GM21367 (cell line): ENCODE measurements around the gene ZBTB7C.

Experiments used
- ATAC-seq: cut with Tn5 transposase; IDR thresholded peaks from one replicate; pipeline ENCODE4 v1.9.1; 2021; ENCODE audit not compliant: unreplicated experiment

ZBTB7C gene

GRCh38 chr18:48131042-48131441 lies 278.1 kb downstream of the ZBTB7C start:
- ATAC-seq: no peak

- no peak for ATAC-seq
Measured at GRCh38 chr18:48129621-48130082, 279.5 kb downstream of the ZBTB7C start.

GRCh38 chr18:48127606-48128005 lies 281.6 kb downstream of the ZBTB7C start:
- no peak for ATAC-seq

GRCh38 chr18:48126240-48126639 lies 282.9 kb downstream of the ZBTB7C start:
- no peak for ATAC-seq

GRCh38 chr18:48125724-48126123 lies 283.5 kb downstream of the ZBTB7C start:
- no peak for ATAC-seq

GRCh38 chr18:48124857-48125626 lies 284.1 kb downstream of the ZBTB7C start:
- no peak for ATAC-seq

GRCh38 chr18:48123941-48124340 lies 285.2 kb downstream of the ZBTB7C start:
- no peak for ATAC-seq

GRCh38 chr18:48123324-48123723 lies 285.9 kb downstream of the ZBTB7C start:
- no peak for ATAC-seq

- ATAC-seq: no peak
Measured at GRCh38 chr18:48122816-48123215, 286.4 kb downstream of the ZBTB7C start.

- no peak for ATAC-seq
Measured at GRCh38 chr18:48122376-48122775, 286.8 kb downstream of the ZBTB7C start.

- ATAC-seq: no peak
Measured at GRCh38 chr18:48121752-48122151, 287.4 kb downstream of the ZBTB7C start.

- ATAC-seq: no peak
Measured at GRCh38 chr18:48119204-48119603, 290.0 kb downstream of the ZBTB7C start.

GRCh38 chr18:48116873-48117630 lies 292.1 kb downstream of the ZBTB7C start:
- ATAC-seq: no peak

GRCh38 chr18:48116017-48116416 lies 293.2 kb downstream of the ZBTB7C start:
- no peak for ATAC-seq

GRCh38 chr18:48113691-48114090 lies 295.5 kb downstream of the ZBTB7C start:
- no peak for ATAC-seq

- no peak for ATAC-seq
Measured at GRCh38 chr18:48111587-48111986, 297.6 kb downstream of the ZBTB7C start.

- no peak for ATAC-seq
Measured at GRCh38 chr18:48110797-48111196, 298.4 kb downstream of the ZBTB7C start.

GRCh38 chr18:48109961-48110493 lies 299.2 kb downstream of the ZBTB7C start:
- no peak for ATAC-seq

- no peak for ATAC-seq
Measured at GRCh38 chr18:48108136-48108535, 301.0 kb downstream of the ZBTB7C start.

- ATAC-seq: no peak
Measured at GRCh38 chr18:48106976-48107781, 302.0 kb downstream of the ZBTB7C start.

GRCh38 chr18:48106498-48106897 lies 302.7 kb downstream of the ZBTB7C start:
- no peak for ATAC-seq
